BJ (cell line): Measurements from ENCODE around the gene MTO1. TPM values are rescaled to one million over a fixed set of nuclear protein-coding genes. Genes with fewer than 3 reads are reported as not detected.
"Not testable (repeated sequence)": the region's sequence is repeated elsewhere in the genome, so short reads cannot be mapped to it uniquely, and the experiment has no call there.

Experiments used
- CTCF ChIA-PET: fragments of 350-600 bp; formaldehyde crosslinking; extraction: SDS; loops from one replicate; lab custom pipeline; 2021; ENCODE audit warnings: antibody characterized with exemption, inconsistent platforms; lab: Yijun Ruan, JAX
- POLR2A ChIA-PET: fragments of 300-600 bp; sonication (Branson Sonifier 250); formaldehyde crosslinking; extraction: SDS; loops from one replicate; lab custom pipeline; 2021; ENCODE audit warnings: antibody characterized with exemption; lab: Charles Lee
- DNase-seq: peaks from one replicate; pipeline ENCODE4 v3.0.0-alpha.2; 2011; ENCODE audit warnings: low read depth
- H3K27me3 ChIP-seq: 2 replicates; pipeline ENCODE4 v1.6.0; 2011; ENCODE audit warnings: low read length; ENCODE audit not compliant: control insufficient read depth, insufficient read depth
- H3K36me3 ChIP-seq: 2 replicates; pipeline ENCODE4 v1.5.1; 2011; ENCODE audit warnings: low read length; ENCODE audit not compliant: control insufficient read depth, insufficient read depth
- H3K4me3 ChIP-seq: 2 replicates; pipeline ENCODE4 v1.5.1; 2011; ENCODE audit warnings: low read depth, mild to moderate bottlenecking, control low read depth, low read length
- CTCF ChIP-seq: IDR thresholded peaks from 2 replicates; pipeline ENCODE4 v1.5.1; 2011; ENCODE audit warnings: low read depth, mild to moderate bottlenecking, control low read depth, inconsistent platforms, low read length, moderate library complexity; ENCODE audit not compliant: insufficient read depth
- polyA plus RNA-seq: library from polyadenylated mRNA; depleted of rRNA; stranded (reverse); fragments of >200 nt; gene quantifications from 2 replicates; pipeline ENCODE4 v1.2.3, GENCODE V29; 2011

MTO1 gene
- polyA plus RNA-seq, 1 experiment, result 17.7 TPM

GRCh38 chr6:73455865-73456629 is 5.5 kb upstream of the MTO1 start:
- ChIA-PET CTCF (interaction anchor here (0.6 kb wide), 1 partner anchor 49 kb away, joined by 3 read pairs; no protein-coding TSS in a partner anchor), POLR2A (no interaction called here)
- Histone ChIP-seq H3K4me3 (no peak overlapping the region), H3K27me3 (no peaks in the 10 kb centered on the region), H3K36me3 (no peaks in the 10 kb centered on the region)
- TF ChIP-seq CTCF, result no peak
- DNase-seq, result no peak

DNA sequence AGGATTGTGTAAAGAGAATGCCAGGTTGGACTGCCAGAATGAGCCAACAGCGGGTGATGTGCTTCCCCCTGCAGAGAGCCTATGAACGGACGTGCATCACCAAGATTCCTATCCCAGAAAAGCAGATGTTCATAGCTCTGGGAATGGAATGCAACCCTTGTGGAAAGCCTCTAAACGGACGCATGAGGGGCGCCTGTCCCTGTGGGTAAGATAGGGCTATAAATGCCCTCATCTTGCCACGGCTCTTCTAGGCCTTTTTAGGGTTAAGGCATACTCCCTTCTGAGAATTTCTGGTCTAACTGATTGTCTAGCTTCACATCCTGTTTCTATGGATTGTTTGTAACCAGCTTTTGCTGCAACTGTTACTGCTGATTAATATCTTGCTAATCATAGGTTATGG is 2.1 kb upstream of the MTO1 start:
- H3K36me3 ChIP-seq, H3K27me3 ChIP-seq, POLR2A ChIA-PET, DNase-seq, H3K4me3 ChIP-seq, CTCF ChIA-PET: not testable (repeated sequence)

GRCh38 chr6:73460056-73460455 is 1.5 kb upstream of the MTO1 start:
- POLR2A ChIA-PET, result no interaction called here
- DNase-seq, result no peak
- CTCF ChIA-PET, result no interaction called here

GRCh38 chr6:73471686-73472290 is 10.3 kb downstream of the MTO1 start:
- no peak for DNase-seq
- H3K27me3 ChIP-seq, result no peaks in the 10 kb centered on the region
- ChIA-PET CTCF (interaction anchor here (1.5 kb wide), 1 partner anchor 181 kb away, joined by 4 read pairs; the partner anchor contains the start of gene SLC17A5), POLR2A (no interaction called here)
- peaks cover 16% of the 10 kb centered on the region for H3K36me3 ChIP-seq
- TF ChIP-seq CTCF, result no peak
- no peak overlapping the region for H3K4me3 ChIP-seq

More at GRCh38 chr6:73460056-73460455, 1.5 kb upstream of the MTO1 start:
- Histone ChIP-seq H3K4me3 (no peak overlapping the region), H3K36me3 (no peaks in the 10 kb centered on the region), H3K27me3 (no peaks in the 10 kb centered on the region)
- TF ChIP-seq CTCF, result no peak

GRCh38 chr6:73476723-73477122 is 15.2 kb downstream of the MTO1 start:
- ChIA-PET POLR2A (no interaction called here), CTCF (interaction anchor here (0.6 to 2.5 kb wide), 2 partner anchors 15 to 1754 kb away, joined by 3 to 10 read pairs; partner anchors contain the start of gene MTO1)
- no peaks in the 10 kb centered on the region for H3K27me3 ChIP-seq
- DNase-seq, result no peak
- no peak overlapping the region for H3K4me3 ChIP-seq
- H3K36me3 ChIP-seq, result peaks cover 17% of the 10 kb centered on the region
- no peak for TF ChIP-seq CTCF
